Renal cortical epithelial cell (primary cell): ENCODE results near the gene HES3. TPM values are rescaled to one million over a fixed set of nuclear protein-coding genes. Genes with fewer than 3 reads are reported as not detected.

Source experiments
- DNase-seq: peaks from one replicate; pipeline ENCODE4 v3.0.0-alpha.2; 2011; ENCODE audit warnings: low read depth
- total RNA-seq: library from RNA; depleted of rRNA; stranded (reverse); fragments of >200 nt; gene quantifications from 2 replicates; pipeline ENCODE4 v1.2.3, GENCODE V29; 2014

HES3 gene
- total RNA-seq, 1 donor from 2014 or later, result not detected

DNA sequence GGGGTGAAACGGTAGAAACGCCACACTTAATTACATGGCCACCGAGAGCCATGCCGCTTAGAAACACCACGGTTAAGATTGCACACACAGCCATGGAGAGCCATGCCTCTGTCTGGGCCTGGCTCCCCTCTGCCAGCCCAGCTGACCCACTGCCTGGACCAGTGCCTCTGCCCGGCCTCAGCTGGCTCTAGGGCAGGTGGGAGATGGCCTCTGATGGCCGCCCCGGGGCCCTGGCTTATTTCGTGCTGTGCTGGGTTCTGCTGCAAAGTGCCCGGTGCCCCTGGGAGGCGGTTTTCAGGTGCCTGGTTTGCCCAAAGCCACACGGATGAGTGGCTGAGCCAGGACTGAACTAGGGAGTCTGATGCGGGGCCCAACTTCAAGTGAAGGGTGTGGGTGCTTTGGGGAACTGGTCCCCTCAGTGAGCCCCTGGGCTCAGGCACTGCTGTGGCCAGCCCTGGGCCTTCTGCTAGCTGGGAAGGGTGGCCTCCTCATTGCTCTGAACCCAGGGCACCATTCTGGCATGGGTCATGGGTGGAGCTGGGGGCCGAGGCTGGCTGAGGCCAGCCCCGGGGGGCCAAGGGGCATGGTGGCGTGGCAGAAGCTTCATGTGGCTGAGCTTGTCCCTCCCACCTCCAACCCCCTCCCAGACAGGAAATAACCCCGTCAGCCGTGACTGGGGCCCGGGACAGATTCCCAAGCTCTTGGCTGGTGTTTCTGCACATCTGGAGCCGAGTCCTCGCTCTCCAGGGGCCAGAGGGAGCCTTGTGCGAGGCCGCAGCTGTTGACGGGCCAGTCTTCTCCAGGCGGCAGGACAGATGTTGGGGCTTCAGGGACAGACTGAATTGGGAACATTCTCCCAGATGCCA lies 18.8 kb downstream of the HES3 start:
- DNase-seq, result no peak

DNA sequence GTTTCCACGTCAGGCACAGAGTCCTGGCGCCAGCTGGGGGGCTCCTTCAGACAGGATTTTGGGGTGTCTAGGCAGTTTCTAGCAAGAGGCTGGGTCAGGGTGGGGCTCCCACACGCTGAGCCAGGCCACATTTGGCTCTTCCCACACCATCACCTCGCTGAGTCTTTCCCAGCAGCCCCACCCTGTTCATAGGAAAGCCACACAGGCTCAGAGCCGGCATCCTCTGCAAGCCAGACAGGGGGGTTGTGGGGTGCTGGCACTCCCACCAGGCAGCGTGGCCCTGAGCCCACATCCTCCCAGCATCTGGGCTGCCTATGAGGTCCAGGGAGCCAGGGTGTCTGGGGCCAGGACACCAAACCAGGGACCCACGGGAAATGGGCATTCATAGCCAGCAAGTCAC lies 19.7 kb downstream of the HES3 start:
- no peak for DNase-seq

DNA sequence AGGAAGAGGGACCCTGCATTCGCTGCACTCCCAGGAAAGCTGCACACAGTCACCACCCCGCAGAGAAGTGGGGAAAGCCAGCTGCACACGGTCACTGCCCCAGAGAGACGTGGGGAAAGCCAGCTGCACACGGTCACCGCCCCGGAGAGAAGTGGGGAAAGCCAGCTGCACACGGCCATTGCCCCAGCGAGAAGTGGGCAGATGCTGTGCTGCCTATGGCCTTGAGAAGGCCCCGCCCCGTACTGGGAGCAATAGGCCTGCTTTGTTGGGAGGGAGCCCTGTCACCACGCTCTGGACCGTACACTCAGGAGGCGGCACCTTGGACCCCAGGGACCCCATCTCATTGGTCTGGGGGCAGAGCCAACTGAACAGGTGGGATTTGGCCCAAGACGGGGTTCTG lies 21.2 kb downstream of the HES3 start:
- no peak for DNase-seq

DNA sequence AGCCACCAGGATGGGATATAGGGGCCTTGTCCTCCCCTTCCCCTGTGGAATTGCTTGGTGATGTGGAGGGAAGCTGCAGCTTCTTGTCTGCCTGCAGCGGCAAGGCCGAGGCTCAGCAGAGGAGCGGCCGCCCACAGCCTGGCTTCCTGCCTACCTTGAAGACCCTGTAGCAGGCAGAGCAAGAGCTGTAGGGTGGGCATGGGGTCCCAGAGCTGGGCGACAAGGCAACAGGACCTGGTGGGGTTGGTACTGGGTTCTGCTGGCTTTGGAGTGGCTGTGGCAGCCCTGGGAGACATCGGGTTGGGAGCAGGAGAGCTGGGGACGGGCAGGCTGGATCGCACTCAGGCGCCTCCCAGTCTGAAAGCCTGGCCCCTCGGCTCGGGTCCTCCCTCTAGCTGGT lies 22.7 kb downstream of the HES3 start:
- no peak for DNase-seq

DNA sequence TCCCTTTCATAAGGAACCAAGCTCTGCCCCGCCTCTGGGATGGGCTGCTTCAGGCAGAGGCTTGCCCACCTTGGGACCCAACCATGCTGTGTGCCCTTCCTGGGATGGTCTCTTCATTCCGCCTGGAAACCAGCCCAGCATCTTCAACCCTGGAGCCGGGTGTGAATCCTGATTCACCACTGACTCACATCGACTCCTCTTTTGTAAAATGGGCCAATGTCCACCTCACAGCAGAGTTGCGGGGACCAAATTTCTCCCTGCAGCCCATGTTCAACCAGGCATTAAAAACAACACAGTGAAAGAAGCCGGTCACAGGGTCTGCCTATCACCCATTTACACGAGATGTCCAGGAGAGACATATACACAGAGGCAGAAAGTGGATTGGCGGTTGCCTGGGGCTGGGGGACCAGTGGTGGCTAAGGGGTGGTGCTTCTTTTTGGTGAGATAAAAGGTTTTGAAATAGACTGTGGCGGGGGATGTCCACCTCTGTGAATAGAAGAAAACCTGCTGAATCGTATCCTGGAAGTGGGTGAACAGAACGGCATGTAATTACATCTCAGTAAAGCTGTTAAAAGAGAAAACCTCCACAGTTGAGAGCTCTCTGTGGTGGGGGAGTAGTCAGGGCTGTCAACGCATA lies 23.8 kb downstream of the HES3 start:
- DNase-seq, result no peak

DNA sequence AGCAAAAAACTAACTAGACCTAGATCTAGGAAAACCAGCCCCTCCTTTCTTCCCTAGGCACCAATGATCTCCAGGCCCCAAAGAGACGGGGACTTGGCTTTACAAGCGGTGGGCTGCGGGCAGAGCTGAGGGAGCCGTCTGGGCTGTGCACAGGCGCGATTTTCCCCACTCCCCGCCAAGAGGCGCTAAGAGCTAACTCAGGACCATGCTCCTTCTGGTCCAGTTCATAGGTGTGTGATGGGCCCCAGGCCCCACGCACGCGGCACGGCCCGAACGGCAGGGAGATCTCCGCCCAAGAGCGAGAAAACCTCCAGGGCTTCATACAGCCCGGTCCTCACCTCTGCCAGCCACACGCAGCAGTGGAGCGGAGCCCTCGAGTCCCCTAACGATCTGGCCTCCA lies 24.4 kb downstream of the HES3 start:
- DNase-seq, result no peak

DNA sequence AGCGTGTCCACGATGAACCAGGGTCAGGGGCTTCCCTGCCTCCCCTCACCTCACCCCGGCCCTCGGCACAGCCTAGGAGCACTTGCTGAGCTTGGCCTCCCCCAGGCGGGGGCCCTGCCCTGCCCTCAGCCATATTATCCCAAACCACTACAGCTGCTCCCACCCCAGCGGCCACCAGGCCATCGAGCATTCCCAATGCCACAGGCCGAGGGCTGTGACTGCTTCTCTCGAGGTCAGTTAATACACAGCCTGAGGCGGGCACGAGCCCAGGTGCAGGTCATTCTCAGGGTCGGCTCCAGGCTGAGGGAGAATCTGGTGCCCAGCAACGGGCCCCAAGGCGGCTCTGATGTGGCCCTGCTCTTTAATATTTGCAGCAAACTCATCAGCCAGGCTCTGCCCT lies 25.3 kb downstream of the HES3 start:
- DNase-seq, result no peak

DNA sequence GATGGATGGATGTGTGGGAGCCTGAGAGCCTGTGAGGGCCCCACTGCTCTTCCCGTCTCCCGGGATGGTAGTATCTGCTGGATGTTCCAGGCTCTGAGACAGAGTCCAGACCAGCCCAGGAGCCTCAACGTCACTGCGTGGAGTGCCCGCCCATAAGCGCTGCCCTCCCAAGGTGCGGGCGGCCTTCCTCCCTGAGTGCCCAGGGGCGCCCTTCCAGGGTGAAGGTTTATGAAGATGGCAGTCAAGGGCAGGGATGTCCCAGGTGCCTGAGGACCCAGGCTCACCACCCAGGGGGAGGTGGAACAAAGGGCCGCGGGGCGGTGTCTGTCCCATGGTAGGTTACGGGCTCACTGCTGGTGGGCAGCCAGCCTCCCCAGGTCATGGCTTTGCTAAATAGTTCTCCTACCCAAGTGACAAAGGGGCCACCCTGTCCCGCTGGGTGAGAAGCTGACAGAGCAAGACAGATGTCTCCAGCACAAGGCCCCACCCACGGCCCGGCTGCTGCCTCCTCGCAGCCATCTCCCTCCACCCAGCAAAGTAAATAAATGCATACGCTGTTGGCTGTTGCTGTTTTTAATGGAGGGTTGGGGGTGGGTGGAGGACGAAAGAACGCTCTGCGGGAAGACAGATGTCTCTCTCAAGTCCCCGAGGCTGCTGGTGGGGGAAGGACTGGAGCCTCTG lies 25.9 kb downstream of the HES3 start:
- no peak for DNase-seq

DNA sequence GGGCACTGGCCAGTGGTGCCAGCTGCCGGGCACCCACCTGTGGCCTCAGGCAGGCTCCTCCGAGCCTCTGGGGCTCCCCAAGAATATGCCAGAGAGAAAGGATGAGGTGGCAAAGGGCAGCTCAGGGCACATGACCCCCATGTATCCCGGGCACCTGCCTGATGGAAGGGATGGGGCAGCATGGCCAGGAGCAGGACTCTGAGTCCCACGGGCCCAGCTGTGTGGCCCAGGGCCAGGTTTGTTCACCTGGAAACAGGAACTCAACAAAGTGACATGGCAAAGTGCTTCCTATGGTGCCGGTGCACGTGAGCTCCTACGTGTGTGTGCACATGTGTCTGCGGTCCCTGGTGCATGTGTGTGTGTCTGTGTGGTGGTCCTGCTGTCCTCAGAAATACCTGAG lies 26.4 kb downstream of the HES3 start:
- DNase-seq, result no peak

DNA sequence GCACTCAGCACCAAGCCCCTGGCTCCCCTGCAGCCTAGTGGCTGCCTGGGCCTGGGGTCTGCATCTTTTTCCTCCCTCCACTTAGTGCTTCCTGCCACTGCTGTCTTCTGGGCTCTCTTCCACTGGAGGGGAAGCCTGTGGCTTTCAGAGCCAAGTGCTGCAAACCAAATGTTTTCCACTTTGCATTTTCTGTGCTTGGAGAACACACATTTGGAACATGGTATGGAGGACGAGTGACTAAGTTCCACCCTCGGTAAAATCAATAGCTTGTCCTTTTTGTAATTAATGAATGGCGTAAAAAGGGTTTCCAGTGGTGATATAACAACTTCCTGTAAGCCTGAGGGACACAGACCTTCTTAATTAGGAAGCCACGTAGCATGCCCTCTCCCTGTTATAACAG lies 27.0 kb downstream of the HES3 start:
- DNase-seq, result no peak

DNA sequence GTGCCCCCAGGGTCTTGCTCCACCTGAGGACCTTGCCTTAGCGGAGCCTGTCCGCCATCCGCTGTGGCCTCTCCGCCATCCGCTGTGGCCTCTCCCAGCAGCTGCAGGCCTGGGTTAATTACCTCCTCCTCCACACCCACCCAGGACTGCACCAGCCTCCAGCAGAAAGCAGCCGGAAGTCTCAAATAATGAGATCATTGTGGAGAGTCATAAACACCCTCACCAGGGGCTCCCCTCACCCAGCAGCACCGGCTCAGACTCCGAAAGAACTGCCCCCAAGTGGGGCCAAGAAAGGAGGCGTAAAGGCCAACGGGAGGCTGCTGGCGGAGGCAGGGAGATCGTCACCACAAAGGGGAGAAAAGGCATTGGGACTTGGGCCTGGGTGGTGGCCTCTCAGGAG lies 27.6 kb downstream of the HES3 start:
- DNase-seq, result no peak

DNA sequence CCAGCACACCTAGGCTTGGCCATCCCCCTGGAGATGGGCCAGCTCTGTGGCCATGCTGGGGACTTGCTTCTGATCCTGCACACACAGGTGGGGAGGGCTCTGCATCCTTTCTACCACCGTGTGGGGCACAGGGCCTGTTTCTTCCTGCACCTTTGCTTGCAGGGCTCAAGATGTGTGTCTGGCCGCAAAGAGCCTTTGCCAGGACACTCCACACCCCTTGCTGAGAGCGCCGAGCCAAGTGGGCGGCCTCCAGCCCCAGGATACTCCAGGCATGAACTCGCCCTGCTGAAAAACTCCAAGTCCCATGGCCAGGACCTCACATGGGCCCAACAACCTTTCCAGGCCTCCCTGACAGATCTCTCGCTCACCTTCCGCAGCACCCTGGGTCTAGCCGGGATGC lies 28.5 kb downstream of the HES3 start:
- no peak for DNase-seq

DNA sequence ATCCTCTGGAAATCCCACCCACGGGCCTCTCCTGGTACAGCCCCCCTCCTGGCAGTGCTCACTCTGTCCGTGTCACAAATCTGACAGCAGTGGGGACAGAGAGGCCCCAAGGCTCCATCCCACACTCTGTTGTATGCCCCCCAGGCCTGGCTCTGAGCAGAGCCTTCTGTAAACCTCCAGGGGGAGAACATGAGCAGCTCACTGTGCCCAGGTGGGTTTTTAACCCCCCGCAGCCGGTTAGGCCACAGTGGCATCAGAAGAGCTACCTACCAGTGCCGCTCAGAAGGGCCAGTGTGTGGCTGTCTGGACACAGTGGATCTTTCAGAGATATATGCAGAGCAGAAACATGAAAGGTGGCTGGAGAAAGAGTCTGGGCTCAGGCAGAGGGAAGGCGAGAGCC lies 28.9 kb downstream of the HES3 start:
- no peak for DNase-seq

DNA sequence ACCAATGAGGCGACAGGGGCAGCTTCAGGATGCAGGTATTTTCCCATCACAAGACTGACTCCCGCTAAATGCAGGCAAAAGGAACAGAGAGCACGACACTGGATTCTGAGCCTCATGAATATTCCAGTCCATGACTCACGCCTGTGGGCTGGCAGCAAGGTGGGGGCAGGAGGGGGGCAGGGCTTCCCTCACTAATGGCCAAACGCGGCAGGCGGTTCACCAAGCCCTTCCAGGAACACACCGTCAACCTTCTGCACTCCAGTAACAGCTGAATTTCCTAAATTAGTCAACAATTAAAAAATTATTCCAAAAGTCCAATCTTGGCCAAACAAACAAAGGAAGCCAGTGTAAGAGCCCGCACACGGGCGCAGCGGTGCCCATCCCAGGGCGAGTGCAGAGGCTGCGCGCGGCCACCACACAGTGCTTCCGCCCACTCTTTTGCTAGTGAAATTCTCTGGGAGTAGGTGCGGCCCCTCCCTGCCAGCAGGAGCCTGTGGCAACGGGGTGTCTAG lies 29.5 kb downstream of the HES3 start:
- DNase-seq, result peak; percentile 92

DNA sequence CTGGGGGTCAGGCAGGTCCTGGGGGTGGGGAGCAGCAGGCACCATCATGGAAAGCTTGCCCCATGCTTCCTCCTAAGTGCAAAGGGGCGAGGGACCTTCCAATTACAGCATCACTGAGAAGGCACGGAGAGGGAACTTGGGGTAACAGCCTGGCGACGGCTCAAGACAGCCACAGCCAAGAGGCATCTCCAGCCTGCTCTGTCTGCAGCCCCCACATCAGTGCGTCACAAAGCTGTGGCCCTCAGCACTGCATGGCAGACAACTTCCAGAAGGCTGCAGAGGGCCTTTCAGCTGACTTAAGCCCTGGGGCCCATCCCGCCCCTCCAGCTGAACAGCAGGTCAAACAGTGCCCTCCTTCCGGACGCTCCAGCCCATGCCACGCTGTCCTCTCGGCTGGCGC lies 30.1 kb downstream of the HES3 start:
- no peak for DNase-seq

DNA sequence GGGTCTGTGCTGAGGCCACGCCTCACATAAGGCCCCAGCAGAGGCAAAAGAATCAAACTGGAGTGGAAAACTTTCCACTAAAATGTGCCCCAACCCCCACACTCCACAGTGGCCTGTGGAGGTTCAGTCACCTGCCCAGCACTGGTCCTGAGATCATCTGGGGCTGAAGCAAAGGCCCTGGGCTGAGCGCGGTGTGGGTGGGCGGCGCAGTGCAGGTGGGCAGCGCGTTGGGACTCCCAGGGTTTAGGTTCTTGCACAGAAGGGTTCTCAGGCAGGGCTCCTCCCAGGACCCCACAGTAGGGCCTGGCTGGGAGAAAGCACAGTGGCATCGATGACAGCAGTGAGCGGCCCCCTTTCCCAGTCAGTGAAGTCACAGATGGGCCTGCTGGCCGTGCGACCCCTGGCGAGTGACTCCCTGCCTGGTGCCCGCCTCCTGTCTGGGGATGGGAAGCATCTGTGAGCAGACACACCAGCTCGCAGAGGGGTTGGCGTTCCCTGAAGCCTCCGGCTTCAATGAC lies 30.7 kb downstream of the HES3 start:
- DNase-seq, result no peak

DNA sequence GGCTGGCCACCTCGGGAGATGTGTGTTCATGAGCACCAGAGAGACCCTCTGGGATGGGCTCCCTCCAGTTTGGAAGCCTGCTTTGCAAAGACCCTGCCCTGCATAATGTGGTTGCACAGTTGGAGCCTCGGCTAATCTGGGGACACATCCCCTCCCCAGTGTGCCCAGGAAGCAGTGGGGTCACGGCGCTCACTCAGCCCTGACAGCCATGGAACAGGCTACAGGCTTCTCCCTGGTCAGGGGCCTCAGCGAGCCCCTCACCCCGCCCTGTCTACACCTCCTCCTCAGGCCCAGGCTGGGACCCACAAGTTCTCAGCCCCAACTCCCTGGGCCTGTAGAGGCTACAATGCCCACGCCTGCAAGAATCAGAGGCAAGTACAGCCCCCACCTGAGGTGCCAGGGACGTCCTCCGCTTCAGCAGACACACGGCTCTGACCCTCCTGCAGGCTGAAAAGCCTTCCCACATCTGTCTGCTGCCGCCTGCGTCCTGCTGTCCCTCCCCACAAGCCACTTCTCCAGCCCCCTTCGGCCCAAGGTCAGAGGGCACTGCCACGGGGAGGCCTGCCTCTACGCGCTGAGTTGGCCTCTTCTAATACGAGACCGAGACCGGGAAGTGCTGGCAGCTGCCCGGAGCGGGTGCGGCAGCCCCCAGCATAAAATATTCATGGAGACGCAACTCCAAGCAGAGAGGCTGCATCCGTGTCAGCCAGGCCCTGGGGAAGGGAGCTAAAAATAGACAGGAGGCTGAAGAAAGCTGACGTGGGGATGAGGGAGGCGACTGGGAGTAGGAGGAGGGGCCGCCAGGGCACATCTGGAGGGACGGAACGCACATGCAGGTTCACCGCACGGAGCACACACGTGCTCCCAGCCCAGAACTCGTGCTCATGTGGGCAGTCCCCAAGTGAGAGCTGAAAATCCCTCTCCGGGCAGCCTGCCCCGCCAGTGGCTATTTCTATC lies 32.1 kb downstream of the HES3 start:
- peak; percentile 38 for DNase-seq

DNA sequence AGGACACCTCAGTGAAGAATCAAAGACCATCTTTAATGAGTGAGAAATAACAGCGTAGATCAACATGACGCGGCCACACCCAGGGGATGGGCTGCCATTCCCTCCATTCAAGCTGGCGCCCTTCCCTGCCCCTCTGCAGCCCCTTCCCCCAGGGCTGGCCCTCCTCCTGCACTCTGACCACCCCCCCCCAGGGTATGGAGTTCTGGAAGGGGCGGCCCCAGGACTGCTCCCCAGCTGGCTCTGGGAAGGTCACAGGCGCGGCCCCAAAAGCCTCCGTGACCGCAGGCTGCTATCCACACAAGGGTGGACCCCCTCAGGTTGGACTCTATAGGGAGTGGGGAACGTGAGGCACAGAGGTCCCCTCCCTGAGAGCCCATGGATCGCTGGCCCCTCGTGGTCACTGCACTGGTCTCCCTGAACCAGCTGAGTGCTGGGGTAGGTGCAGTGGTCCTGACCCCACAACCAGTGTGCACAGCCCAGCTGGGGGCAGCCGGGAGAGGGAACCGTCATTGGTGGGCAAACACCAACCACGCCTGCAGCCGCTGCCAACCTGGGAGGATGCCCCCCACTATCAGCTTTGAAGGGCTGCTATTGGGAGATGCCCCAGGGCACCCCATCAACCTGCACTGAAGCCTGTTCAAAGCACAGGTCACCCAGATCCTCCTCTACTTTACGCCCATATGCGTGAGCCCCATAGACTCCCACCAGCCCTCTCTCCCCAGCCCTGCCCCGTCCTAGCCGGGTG lies 33.0 kb downstream of the HES3 start:
- no peak for DNase-seq

DNA sequence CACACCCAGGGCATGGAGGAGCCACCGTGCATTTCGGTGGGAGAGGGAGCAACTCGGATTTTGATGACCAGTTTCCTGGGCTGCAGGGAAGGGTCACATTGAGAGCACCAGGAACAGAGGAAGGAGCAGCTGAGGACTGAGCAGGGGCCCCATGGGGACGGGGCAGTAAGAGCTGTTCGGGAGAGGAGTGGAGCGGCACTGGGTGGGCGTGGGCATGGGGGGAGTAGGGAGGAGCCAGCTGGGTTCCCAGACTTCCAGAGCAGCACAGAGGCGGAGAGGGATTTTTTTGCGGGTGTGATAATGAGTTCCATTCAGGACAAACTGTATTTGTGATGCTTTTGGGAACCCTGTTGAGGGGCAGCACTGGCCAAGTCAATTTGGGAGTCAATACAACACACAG lies 34.3 kb downstream of the HES3 start:
- DNase-seq, result no peak

DNA sequence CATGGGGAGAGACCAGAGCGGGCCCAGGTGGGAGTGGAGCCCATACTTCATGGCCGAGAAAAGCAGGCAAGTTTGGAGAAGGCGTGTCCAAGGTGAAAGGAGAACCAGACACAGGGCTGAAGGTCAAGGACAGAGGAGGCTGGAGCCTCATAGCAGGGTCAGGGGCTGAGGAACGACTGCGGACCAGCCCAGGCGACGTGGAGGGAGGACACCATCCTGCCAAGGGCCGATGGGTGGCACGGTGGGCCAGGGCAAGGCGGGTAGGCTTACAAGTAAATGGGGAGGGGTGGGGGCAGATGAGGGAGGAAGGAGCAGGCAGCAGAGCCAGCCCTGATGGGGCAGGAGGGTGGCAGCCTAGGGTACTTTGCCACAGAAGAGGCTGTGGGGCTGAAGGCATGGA lies 35.1 kb downstream of the HES3 start:
- no peak for DNase-seq
